Immature natural killer cell (primary cell): ENCODE data around the gene FBXL3. TPM values are rescaled to one million over a fixed set of nuclear protein-coding genes. Genes with fewer than 3 reads are reported as not detected.

Experiments
- DNase-seq, 3 donors: peaks; one replicate each; pipeline ENCODE4 v3.0.0; 2022; ENCODE audit warnings: mixed read lengths in 1 of 3
- H3K27ac Mint-ChIP-seq, 6 donors: one replicate each; pipeline ENCODE4 v1.8.0; 2020; ENCODE audit warnings: mixed read lengths in 6 of 6, mild to moderate bottlenecking in 5 of 6, inconsistent platforms in 4 of 6, moderate library complexity in 3 of 6
- H3K27me3 Mint-ChIP-seq, 3 donors: one replicate each; pipeline ENCODE4 v1.8.0; 2020 to 2021; ENCODE audit warnings: low read depth in 3 of 3, mild to moderate bottlenecking in 3 of 3, mixed read lengths in 3 of 3, moderate library complexity in 3 of 3, inconsistent platforms in 1 of 3
- H3K36me3 Mint-ChIP-seq, 3 donors: one replicate each; pipeline ENCODE4 v1.8.0; 2020; ENCODE audit warnings: mixed read lengths in 3 of 3, inconsistent platforms in 2 of 3, mild to moderate bottlenecking in 2 of 3
- H3K4me1 Mint-ChIP-seq, 2 donors: one replicate each; pipeline ENCODE4 v1.8.0; 2020; ENCODE audit warnings: inconsistent platforms in 2 of 2, mild to moderate bottlenecking in 2 of 2, mixed read lengths in 2 of 2, moderate library complexity in 1 of 2
- H3K4me3 Mint-ChIP-seq, 5 donors: one replicate each; pipeline ENCODE4 v1.8.0; 2020; ENCODE audit warnings: mild to moderate bottlenecking in 5 of 5, mixed read lengths in 5 of 5, inconsistent platforms in 3 of 5, moderate library complexity in 3 of 5
- H3K9me3 Mint-ChIP-seq, 6 donors: one replicate each; pipeline ENCODE4 v1.8.0; 2020; ENCODE audit warnings: mild to moderate bottlenecking in 6 of 6, mixed read lengths in 6 of 6, inconsistent platforms in 4 of 6, moderate library complexity in 3 of 6
- polyA plus RNA-seq, 3 donors: library from polyadenylated mRNA; unstranded; fragments of 300-500 nt; fragmentation: Illumina TruSeq; gene quantifications; one replicate each; pipeline ENCODE4 v1.2.3, GENCODE V29; 2021

Gene FBXL3
- polyA plus RNA-seq, 3 donors from 2014 or later: 22.2 to 39.4 (median 28.3) TPM

GRCh38 chr13:77040076-77040475 lies 13.1 kb upstream of the FBXL3 start:
- DNase-seq: no peak
- Mint-ChIP-seq H3K27ac (no peak overlapping the region), H3K4me1 (no peaks in the 10 kb centered on the region), H3K36me3 (peaks cover 0 to 12% (median 11%) of the 10 kb centered on the region in 3 donors), H3K27me3 (peaks cover 0 to 2% (median 0%) of the 10 kb centered on the region in 3 donors), H3K9me3 (no peaks in the 10 kb centered on the region), H3K4me3 (no peak overlapping the region)

- H3K27me3 Mint-ChIP-seq: peaks cover 0 to 2% (median 0%) of the 10 kb centered on the region in 3 donors
- H3K9me3 Mint-ChIP-seq: no peaks in the 10 kb centered on the region
- H3K27ac Mint-ChIP-seq: no peak overlapping the region
Observed at GRCh38 chr13:77038907-77039480, 12.0 kb upstream of the FBXL3 start.

DNA sequence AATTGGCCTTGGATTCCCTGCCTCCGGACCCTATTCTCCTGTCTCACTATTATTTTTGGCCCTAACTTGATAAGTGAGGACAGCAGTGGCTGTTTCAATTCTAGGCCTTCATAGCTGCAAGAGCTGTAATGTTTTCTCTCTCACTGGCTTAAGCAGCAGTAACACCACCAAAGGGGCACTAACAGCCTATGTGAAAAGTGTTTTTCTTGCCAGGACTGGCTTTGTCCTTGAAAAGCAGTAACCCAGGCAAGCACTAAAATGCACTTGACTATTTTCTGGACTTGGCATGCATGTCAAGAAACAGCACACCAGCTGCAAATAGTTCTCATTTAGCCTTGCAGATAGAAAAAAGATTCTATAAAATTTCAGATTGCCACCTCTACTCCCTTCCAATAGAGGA lies 9.3 kb upstream of the FBXL3 start:
- DNase-seq: no peak
- Mint-ChIP-seq H3K27ac (no peak overlapping the region), H3K4me1 (no peaks in the 10 kb centered on the region), H3K27me3 (peaks cover 0 to 2% (median 2%) of the 10 kb centered on the region in 3 donors), H3K36me3 (peaks cover 0 to 11% (median 0%) of the 10 kb centered on the region in 3 donors), H3K9me3 (no peaks in the 10 kb centered on the region), H3K4me3 (no peak overlapping the region)

More at GRCh38 chr13:77038907-77039480, 12.0 kb upstream of the FBXL3 start:
- DNase-seq: no peak
- H3K4me1 Mint-ChIP-seq: no peaks in the 10 kb centered on the region
- peaks cover 0 to 11% (median 8%) of the 10 kb centered on the region in 3 donors for H3K36me3 Mint-ChIP-seq
- H3K4me3 Mint-ChIP-seq: no peak overlapping the region

GRCh38 chr13:77034881-77035280 lies 7.9 kb upstream of the FBXL3 start:
- Mint-ChIP-seq H3K27ac (no peak overlapping the region), H3K27me3 (peaks cover 0 to 2% (median 2%) of the 10 kb centered on the region in 3 donors), H3K36me3 (peaks cover 0 to 7% (median 0%) of the 10 kb centered on the region in 3 donors), H3K4me1 (no peaks in the 10 kb centered on the region), H3K4me3 (no peak overlapping the region), H3K9me3 (no peaks in the 10 kb centered on the region)
- no peak for DNase-seq

GRCh38 chr13:77033717-77034302 lies 6.9 kb upstream of the FBXL3 start:
- no peak for DNase-seq
- Mint-ChIP-seq H3K4me1 (no peaks in the 10 kb centered on the region), H3K27ac (no peak overlapping the region), H3K27me3 (peaks cover 0 to 2% (median 2%) of the 10 kb centered on the region in 3 donors), H3K4me3 (no peak overlapping the region), H3K36me3 (peaks cover 0 to 9% (median 0%) of the 10 kb centered on the region in 3 donors), H3K9me3 (no peaks in the 10 kb centered on the region)

GRCh38 chr13:77031656-77032243 lies 4.8 kb upstream of the FBXL3 start:
- H3K27ac Mint-ChIP-seq: no peak overlapping the region
- H3K9me3 Mint-ChIP-seq: no peaks in the 10 kb centered on the region
- peaks cover 2 to 11% (median 9%) of the 10 kb centered on the region in 3 donors for H3K27me3 Mint-ChIP-seq
- H3K4me3 Mint-ChIP-seq: no peak overlapping the region
- H3K36me3 Mint-ChIP-seq: peaks cover 0 to 3% (median 0%) of the 10 kb centered on the region in 3 donors
- DNase-seq: no peak
- peaks cover 9 to 14% of the 10 kb centered on the region in 2 donors for H3K4me1 Mint-ChIP-seq

DNA sequence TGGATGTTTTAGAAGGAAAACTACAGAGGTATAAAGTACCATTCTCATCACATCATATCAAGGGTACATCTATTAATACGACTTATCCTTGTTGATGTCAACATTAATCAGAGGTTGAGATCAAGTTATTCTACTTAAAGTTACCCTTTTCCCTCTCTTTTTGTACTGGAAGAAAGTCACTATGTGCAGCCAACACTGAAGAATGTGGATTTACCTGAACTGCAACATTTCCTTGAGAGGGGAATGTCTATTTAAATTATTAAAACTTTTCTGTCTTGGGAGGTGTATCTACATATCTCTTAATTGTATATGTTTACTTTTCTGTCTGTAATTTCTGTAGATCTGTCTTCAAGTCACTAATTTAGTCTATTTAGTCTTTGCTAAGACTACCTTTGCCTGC lies 2.5 kb upstream of the FBXL3 start:
- H3K4me1 Mint-ChIP-seq: peaks cover 26 to 34% of the 10 kb centered on the region in 2 donors
- DNase-seq: no peak
- no peak overlapping the region for H3K27ac Mint-ChIP-seq
- H3K27me3 Mint-ChIP-seq: peaks cover 9 to 13% (median 12%) of the 10 kb centered on the region in 3 donors
- no peaks in the 10 kb centered on the region for H3K9me3 Mint-ChIP-seq
- no peak overlapping the region for H3K4me3 Mint-ChIP-seq
- peaks cover 0 to 3% (median 0%) of the 10 kb centered on the region in 3 donors for H3K36me3 Mint-ChIP-seq

GRCh38 chr13:77028202-77028601 lies 1.2 kb upstream of the FBXL3 start:
- peaks cover 9 to 13% (median 12%) of the 10 kb centered on the region in 3 donors for H3K27me3 Mint-ChIP-seq
- no peaks in the 10 kb centered on the region for H3K9me3 Mint-ChIP-seq
- DNase-seq: no peak
- peak overlapping the region; percentile 93 to 100 (median 95) for H3K4me3 Mint-ChIP-seq
- peaks cover 37 to 47% of the 10 kb centered on the region in 2 donors for H3K4me1 Mint-ChIP-seq
- peak overlapping the region in 2 of 6 donors; percentile 37 to 56 for H3K27ac Mint-ChIP-seq
- H3K36me3 Mint-ChIP-seq: peaks cover 0 to 3% (median 0%) of the 10 kb centered on the region in 3 donors

GRCh38 chr13:77026255-77026860 lies 601 bp downstream of the FBXL3 start:
- Mint-ChIP-seq H3K27me3 (peaks cover 7 to 13% (median 12%) of the 10 kb centered on the region in 3 donors), H3K4me1 (peaks cover 55 to 65% of the 10 kb centered on the region in 2 donors), H3K36me3 (peaks cover 0 to 3% (median 0%) of the 10 kb centered on the region in 3 donors), H3K27ac (peak overlapping the region; percentile 80 to 94 (median 92)), H3K4me3 (peak overlapping the region; percentile 93 to 98 (median 96)), H3K9me3 (no peaks in the 10 kb centered on the region)
- peak; percentile 69 to 75 (median 72) for DNase-seq

DNA sequence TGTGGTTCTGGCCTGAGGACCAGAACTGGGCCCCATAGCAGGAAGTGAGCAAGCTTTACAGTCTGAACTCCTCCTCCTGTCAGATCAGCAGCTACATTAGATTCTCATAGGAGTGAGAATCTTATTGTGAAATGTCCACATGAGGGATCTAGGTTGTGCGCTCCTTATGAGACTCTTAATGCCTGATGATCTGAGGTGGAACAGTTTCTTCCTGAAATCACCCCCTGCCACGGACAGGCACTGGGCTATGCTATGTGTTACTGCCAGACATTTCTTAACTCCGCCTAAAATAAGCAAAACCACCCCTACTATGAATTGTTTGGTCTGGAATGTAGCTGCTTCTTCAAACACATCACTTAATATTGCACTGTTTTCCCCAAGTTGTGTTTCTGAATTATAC lies 4.6 kb downstream of the FBXL3 start:
- no peak overlapping the region for H3K4me3 Mint-ChIP-seq
- peak overlapping the region in 2 of 6 donors; percentile 23 to 41 for H3K27ac Mint-ChIP-seq
- peaks cover 0 to 10% (median under 1%) of the 10 kb centered on the region in 3 donors for H3K36me3 Mint-ChIP-seq
- H3K9me3 Mint-ChIP-seq: no peaks in the 10 kb centered on the region
- no peak for DNase-seq
- peaks cover 2 to 13% (median 6%) of the 10 kb centered on the region in 3 donors for H3K27me3 Mint-ChIP-seq
- H3K4me1 Mint-ChIP-seq: peaks cover 60 to 91% of the 10 kb centered on the region in 2 donors

GRCh38 chr13:77019756-77020155 lies 7.2 kb downstream of the FBXL3 start:
- H3K27ac Mint-ChIP-seq: no peak overlapping the region
- H3K4me3 Mint-ChIP-seq: no peak overlapping the region
- H3K36me3 Mint-ChIP-seq: peaks cover 0 to 23% (median 14%) of the 10 kb centered on the region in 3 donors
- no peak for DNase-seq
- peaks cover 45 to 81% of the 10 kb centered on the region in 2 donors for H3K4me1 Mint-ChIP-seq
- no peaks in the 10 kb centered on the region for H3K9me3 Mint-ChIP-seq
- peaks cover 0 to 2% (median 0%) of the 10 kb centered on the region in 3 donors for H3K27me3 Mint-ChIP-seq

DNA sequence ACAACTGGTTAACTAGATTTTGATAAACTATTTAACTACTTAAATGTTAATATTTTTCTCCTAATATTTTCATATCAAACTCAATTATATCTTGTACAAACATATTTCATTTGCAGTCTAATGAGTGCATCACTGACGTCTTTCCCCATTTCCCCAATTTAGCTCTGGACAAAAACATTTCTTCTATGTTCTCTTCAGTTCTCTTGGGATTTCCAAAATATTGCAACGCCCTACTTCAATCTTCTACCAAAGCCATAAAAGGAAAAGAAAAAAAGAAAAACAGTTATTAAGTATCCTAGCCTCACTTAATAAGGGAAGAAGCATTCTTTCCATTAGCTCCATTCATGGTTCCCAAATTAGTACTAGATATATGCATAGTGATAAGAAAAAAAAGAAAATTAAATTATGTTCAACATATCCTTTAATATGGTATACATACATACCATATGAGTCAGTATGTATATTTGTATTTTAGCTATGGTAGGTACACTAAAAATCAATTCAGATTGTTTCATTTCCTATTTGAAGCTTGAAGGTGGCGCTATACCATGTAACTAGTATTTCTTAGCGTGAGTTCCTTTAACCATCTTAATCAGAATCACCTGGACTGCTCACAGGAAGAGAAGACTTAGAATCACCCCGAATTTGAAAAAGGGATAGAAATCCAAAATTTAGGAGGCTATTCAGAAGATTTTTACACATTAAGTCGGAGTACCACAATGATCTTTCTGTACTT lies 9.9 kb downstream of the FBXL3 start:
- Mint-ChIP-seq H3K36me3 (peaks cover 4 to 47% (median 24%) of the 10 kb centered on the region in 3 donors), H3K9me3 (no peaks in the 10 kb centered on the region), H3K27ac (no peak overlapping the region), H3K4me1 (peaks cover 24 to 81% of the 10 kb centered on the region in 2 donors), H3K4me3 (no peak overlapping the region), H3K27me3 (peaks cover 0 to 1% (median 0%) of the 10 kb centered on the region in 3 donors)
- DNase-seq: no peak

DNA sequence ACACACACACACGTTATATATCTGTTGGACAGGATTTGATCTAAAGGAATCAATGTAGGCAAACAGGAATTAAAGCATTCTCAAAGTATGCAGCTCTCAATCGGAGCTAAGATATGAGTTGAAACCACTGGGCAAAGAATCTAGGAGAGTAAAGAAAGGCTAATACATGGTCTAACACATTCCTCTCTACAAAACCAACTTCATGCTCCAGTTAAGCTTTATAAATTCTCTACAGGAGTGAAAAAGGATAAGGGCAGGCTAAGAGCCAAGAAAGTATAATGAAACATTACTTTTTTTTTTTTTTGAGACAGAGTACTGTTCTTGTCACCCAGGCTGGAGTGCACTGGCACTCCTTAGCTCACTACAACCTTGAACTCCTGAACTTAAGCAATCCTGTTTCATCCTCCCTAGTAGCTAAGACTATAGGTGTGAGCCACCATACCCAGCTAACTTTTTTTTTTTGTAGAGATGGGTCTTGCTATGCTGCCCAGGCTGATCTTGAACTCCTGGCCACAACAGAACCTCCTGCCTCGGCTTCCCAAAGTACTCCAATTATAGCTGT lies 10.6 kb downstream of the FBXL3 start:
- peaks cover 4 to 51% (median 24%) of the 10 kb centered on the region in 3 donors for H3K36me3 Mint-ChIP-seq
- H3K27me3 Mint-ChIP-seq: peaks cover 0 to 1% (median 0%) of the 10 kb centered on the region in 3 donors
- H3K27ac Mint-ChIP-seq: no peak overlapping the region
- H3K4me3 Mint-ChIP-seq: no peak overlapping the region
- H3K9me3 Mint-ChIP-seq: no peaks in the 10 kb centered on the region
- DNase-seq: no peak
- H3K4me1 Mint-ChIP-seq: peaks cover 18 to 79% of the 10 kb centered on the region in 2 donors
